GM12875 (cell line): ENCODE measurements around the gene TMEM80.

Source experiments
- H3K4me3 ChIP-seq: one replicate; pipeline ENCODE4 v1.5.1; 2011; ENCODE audit warnings: low read depth, low read length, control low read depth
- TF ChIP-seq, protein P1 (sequence below): IDR thresholded peaks from 2 replicates; pipeline ENCODE4 v1.5.1; 2011; ENCODE audit warnings: low read depth, mild to moderate bottlenecking, control low read depth, inconsistent platforms, low read length, moderate library complexity, borderline replicate concordance; ENCODE audit not compliant: insufficient read depth

TMEM80 gene

DNA sequence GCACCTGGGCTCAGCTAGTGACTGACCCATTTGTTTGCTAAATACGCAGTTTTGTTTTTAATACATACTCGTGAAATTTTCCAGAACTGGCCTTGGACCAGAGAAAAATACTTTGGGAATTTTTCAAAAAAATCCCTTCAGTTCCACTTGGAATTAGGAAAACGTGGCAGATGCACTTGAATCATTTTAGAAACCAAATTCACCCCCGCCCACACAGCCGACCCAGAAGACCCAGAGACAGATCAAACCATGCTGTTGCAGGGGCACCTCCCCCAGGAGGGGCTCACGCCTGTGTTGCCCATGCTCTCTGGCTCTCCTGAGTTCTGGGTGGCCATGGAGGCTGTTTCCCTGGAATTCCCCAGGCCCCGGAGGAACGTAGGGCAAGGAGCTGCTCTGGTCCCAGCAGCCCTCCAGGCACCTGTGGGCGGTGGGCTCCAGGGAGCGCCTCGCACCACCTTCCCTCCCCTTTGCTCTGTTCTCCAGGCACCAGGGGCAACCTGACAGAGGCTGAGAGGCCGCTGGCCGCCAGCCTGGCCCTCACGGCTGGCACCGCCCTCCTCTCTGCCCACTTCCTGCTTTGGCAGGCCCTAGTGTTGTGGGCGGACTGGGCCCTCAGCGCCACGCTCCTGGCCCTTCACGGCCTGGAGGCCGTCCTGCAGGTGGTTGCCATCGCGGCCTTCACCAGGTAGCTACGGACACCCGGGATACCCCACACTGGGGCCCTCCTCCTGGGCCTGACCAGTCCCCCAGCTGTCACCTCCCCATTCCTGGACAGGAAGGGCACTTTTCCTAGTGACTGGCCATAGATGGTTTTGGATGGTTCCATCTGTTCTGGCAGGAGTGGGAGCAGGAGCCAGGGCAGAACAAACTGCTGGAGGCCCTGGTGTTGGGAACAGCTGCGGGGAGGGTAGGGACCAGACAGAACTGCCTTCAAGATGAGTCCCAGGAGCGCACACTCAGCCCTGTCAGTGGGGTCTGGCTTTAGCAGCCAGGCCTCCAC is 7.1 kb downstream of the TMEM80 start:
- TF ChIP-seq, protein P1, sequence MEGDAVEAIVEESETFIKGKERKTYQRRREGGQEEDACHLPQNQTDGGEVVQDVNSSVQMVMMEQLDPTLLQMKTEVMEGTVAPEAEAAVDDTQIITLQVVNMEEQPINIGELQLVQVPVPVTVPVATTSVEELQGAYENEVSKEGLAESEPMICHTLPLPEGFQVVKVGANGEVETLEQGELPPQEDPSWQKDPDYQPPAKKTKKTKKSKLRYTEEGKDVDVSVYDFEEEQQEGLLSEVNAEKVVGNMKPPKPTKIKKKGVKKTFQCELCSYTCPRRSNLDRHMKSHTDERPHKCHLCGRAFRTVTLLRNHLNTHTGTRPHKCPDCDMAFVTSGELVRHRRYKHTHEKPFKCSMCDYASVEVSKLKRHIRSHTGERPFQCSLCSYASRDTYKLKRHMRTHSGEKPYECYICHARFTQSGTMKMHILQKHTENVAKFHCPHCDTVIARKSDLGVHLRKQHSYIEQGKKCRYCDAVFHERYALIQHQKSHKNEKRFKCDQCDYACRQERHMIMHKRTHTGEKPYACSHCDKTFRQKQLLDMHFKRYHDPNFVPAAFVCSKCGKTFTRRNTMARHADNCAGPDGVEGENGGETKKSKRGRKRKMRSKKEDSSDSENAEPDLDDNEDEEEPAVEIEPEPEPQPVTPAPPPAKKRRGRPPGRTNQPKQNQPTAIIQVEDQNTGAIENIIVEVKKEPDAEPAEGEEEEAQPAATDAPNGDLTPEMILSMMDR = no peak
- H3K4me3 ChIP-seq = no peak overlapping the region

DNA sequence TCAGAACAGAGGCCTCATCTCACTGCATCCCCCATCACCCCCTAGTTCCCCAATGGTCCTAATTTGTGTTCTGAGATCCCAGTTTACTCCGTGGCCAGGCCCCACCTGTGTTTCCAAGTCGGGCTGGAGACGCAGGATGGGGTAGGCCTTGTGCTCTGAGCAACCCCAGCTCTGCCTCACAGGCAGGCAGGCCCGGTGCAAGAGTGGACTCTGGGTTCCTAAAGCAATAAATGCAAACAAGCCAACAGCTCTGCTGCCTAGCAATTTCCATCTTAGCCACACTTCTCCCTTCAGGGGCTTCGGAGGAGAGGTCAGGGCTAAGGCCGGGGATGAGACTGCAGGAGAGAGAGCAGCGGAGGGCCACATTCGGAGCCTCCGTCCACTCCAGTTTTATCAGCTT is 7.9 kb downstream of the TMEM80 start:
- TF ChIP-seq, protein P1 = no peak

DNA sequence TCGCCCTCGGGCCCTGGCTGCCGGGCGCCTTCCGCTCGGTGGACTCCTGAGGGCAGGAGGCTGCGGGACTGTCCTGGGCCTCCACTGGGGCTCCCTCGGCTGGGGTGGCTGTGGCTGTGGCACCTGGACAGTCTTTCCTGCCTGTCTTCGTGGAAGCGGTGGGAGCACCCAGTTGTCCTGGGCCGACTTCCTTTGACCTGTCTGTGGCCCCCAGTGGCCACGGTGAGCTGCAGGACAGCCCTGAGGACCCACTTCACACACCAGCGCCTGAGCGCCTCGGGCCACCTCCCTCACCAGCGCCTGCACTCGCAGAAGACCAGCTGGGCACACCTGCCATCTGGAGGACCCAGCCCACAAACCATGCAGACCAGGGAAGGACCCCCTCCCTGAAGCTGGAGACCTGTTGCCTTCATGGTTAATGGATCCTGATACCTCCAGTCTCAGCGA is 8.6 kb downstream of the TMEM80 start:
- TF ChIP-seq, protein P1 = no peak
- H3K4me3 ChIP-seq = no peak overlapping the region

More for the DNA sequence above, 7.9 kb downstream of the TMEM80 start:
- no peak overlapping the region for H3K4me3 ChIP-seq

DNA sequence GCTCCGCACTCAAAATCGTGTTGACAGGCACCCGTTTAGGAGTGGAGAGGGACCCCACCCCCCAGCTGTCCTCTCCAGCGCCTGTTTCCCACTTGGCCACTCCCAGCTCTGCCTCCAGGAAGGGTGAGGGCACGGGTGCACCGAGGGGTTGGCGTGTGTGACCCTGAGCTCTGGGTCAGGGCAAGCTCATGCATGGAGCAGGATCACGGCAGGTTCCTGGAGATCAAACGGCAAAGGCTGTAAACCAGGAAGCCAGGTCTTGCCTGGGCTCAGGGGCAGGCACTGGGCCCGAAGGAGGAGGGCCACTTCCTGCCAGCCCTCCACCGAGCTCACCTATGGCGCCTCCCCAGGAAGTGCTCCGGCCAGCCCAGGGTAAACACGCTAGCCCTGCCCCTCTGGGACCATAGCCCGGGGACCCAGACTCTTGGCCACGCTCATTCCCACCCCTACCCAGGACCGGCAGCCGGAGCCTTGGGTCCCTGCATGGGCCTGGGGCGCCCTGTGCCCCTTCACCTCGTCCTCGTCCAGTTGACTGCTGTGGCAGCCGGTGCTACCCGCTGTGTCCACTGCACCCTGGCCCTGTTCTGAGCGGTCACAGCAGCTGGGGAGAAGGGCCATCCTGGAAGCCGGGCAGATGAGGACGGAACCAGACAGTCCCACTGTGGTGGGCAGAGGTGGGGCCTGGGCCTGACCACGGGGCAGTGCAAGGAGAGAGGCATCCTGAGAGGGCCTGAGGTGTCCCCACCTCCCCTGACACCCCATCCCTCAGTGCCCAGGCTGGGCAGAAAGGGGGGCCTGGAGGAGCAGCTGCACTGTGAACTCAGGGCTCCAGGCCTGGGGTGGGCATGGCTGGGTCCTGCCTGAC is 9.4 kb downstream of the TMEM80 start:
- TF ChIP-seq, protein P1 = no peak
- no peak overlapping the region for H3K4me3 ChIP-seq

DNA sequence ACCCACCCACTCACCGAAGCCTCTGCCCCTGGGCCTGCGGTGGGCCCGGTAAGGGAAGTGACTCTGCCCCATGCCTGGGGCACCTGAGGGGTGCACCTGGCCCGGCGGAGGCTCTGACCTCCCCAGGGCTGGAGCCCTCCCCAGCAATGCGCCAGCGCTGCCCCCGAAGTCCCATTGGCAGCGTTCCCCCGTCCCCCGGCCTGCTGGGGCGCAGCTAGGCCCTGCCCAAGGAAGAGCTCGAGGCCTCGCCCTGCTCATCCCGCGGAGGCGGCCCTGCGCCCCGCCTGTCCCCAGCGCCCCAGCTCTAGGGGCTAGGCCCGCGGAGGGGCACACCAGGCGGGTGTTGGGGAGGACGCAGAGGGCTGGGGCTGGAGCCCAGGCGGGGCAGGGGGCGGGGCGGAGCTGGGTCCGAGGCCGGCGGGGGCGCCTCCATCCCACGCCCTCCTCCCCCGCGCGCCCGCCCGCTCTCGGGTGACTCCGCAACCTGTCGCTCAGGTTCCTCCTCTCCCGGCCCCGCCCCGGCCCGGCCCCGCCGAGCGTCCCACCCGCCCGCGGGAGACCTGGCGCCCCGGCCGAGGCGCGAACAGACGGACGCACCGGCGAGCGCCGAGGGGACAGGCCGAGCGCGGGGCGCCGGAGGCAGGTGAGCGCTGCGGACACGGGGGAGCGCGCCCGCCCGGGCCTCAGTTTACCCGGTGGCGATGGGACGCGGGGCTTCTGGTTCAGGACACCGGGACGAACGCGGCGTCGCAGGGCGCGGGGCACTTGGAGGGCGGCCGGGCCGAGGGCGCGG is 10.2 kb downstream of the TMEM80 start, which contains the start of gene EPS8L2:
EPS8L2 (plus strand) TSS at position 586 of the 793 bp plus-strand sequence. CDS start 3,177 bp downstream, outside the sequence.
- no peak within 1 kb of the TSS for H3K4me3 ChIP-seq

More for the DNA sequence above, 10.2 kb downstream of the TMEM80 start, which contains the start of gene EPS8L2:
- TF ChIP-seq, protein P1 = no peak
